Measurements from ENCODE around the gene C1orf35.

C1orf35 gene

GRCh38 chr1:228074954-228075730, 28.0 kb downstream of the C1orf35 start:
- Histone ChIP-seq H3K27ac (replicated peaks) (no peak overlapping the region), H3K27me3 (ENCODE audit: insufficient read depth, poor library complexity, severe bottlenecking) (peaks cover 9% of the 10 kb centered on the region), H3K4me3 (replicated peaks; ENCODE audit: insufficient read depth, low read length) (no peak overlapping the region)
- no peak for TF ChIP-seq POLR2AphosphoS5 (IDR thresholded peaks at IDR 0.05; ENCODE audit: low read depth)
- no peak for TF ChIP-seq SPI1 (IDR thresholded peaks at IDR 0.05; ENCODE audit: borderline replicate concordance, low read depth)
- TF ChIP-seq CTCF (IDR thresholded peaks at IDR 0.05; ENCODE audit: insufficient read depth, low read length): no peak
- no peak for TF ChIP-seq REST (IDR thresholded peaks at IDR 0.05; ENCODE audit: insufficient replicate concordance, low read depth)
- no peak for TF ChIP-seq GABPA (IDR thresholded peaks at IDR 0.05; ENCODE audit: low read depth)
- DNase-seq (ENCODE audit: low read depth in 1 of 2, low spot score in 1 of 2): no peak

- TF ChIP-seq SPI1 (IDR thresholded peaks at IDR 0.05; ENCODE audit: borderline replicate concordance, low read depth) (no peak), REST (IDR thresholded peaks at IDR 0.05; ENCODE audit: insufficient replicate concordance, low read depth) (no peak), GABPA (IDR thresholded peaks at IDR 0.05; ENCODE audit: low read depth) (no peak), CTCF (IDR thresholded peaks at IDR 0.05; ENCODE audit: insufficient read depth, low read length) (no peak), POLR2AphosphoS5 (IDR thresholded peaks at IDR 0.05; ENCODE audit: low read depth) (no peak)
- H3K4me3 ChIP-seq (replicated peaks; ENCODE audit: insufficient read depth, low read length): no peak overlapping the region
- DNase-seq (ENCODE audit: low read depth in 1 of 2, low spot score in 1 of 2): no peak
- no peak overlapping the region for H3K27ac ChIP-seq (replicated peaks)
- peaks cover 9% of the 10 kb centered on the region for H3K27me3 ChIP-seq (ENCODE audit: insufficient read depth, poor library complexity, severe bottlenecking)
These were observed 29.1 kb downstream of the C1orf35 start for GRCh38 chr1:228073857-228074545.

- DNase-seq (ENCODE audit: low read depth in 1 of 2, low spot score in 1 of 2): no peak
- no peak overlapping the region for H3K27ac ChIP-seq (replicated peaks)
- H3K27me3 ChIP-seq (ENCODE audit: insufficient read depth, poor library complexity, severe bottlenecking): peaks cover 9% of the 10 kb centered on the region
- no peak overlapping the region for H3K4me3 ChIP-seq (replicated peaks; ENCODE audit: insufficient read depth, low read length)
- TF ChIP-seq CTCF (IDR thresholded peaks at IDR 0.05; ENCODE audit: insufficient read depth, low read length) (no peak), GABPA (IDR thresholded peaks at IDR 0.05; ENCODE audit: low read depth) (no peak), POLR2AphosphoS5 (IDR thresholded peaks at IDR 0.05; ENCODE audit: low read depth) (no peak), SPI1 (IDR thresholded peaks at IDR 0.05; ENCODE audit: borderline replicate concordance, low read depth) (no peak), REST (IDR thresholded peaks at IDR 0.05; ENCODE audit: insufficient replicate concordance, low read depth) (no peak)
These were observed 29.9 kb downstream of the C1orf35 start for GRCh38 chr1:228073061-228073856.
